Measurements from ENCODE around the gene LYRM4. TPM values are rescaled to one million over a fixed set of nuclear protein-coding genes. Genes with fewer than 3 reads are reported as not detected.
A peak's percentile ranks its signal among the peaks of the same experiment; 100 is the strongest.

The LYRM4 gene
- polyA plus RNA-seq, 1 donor (not counting 4 experiments of a cell fraction or from before 2014, with no cell fraction given): 41.1 TPM

GRCh38 chr6:5173810-5174209 is 86.9 kb downstream of the LYRM4 start:
- H3K4me3 ChIP-seq (ENCODE audit: control insufficient read depth in 2 of 3, extremely low read depth in 1 of 3, insufficient read depth in 2 of 3, low read depth in 1 of 3, low read length in 3 of 3): no peak overlapping the region
- H3K4me2 ChIP-seq (ENCODE audit: control insufficient read depth, extremely low read depth, insufficient read depth, low read depth, low read length): no peak overlapping the region
- dilution Hi-C loops (cut with MboI; ENCODE audit: extremely low pct_ligation_motif_present, low sequenced_read_pairs): no loop called here
- no peak overlapping the region for H3K9ac ChIP-seq (ENCODE audit: control insufficient read depth, extremely low read depth, insufficient read depth, low read length)
- peaks cover 13% of the 10 kb centered on the region for H3K4me1 ChIP-seq (ENCODE audit: control insufficient read depth, extremely low read depth, insufficient read depth, low read length)
- H4K20me1 ChIP-seq (ENCODE audit: control insufficient read depth, extremely low read depth, insufficient read depth, low read length): no peaks in the 10 kb centered on the region
- FAIRE-seq (no peak), DNase-seq (ENCODE audit: low read depth, low spot score) (no peak)
- TF ChIP-seq EZH2 (IDR thresholded peaks at IDR 0.05; ENCODE audit: low read length) (no peak), CTCF (optimal IDR thresholded peaks at IDR 0.05 in 1 of 3, IDR thresholded peaks at IDR 0.05 in 1 of 3, conservative IDR thresholded peaks at IDR 0.05 in 1 of 3; ENCODE audit: extremely low read depth in 1 of 3, insufficient read depth in 2 of 3, low read length in 3 of 3) (no peak)
- no peak overlapping the region for H3K27ac ChIP-seq (ENCODE audit: control insufficient read depth, insufficient read depth, low read length)
- no peak overlapping the region for H2AFZ ChIP-seq (ENCODE audit: control insufficient read depth, low read length)
- no peaks in the 10 kb centered on the region for H3K9me3 ChIP-seq (ENCODE audit: control insufficient read depth, low read depth, low read length)
- no peaks in the 10 kb centered on the region for H3K36me3 ChIP-seq (ENCODE audit: control insufficient read depth in 2 of 2, extremely low read depth in 1 of 2, insufficient read depth in 2 of 2, low read length in 2 of 2)
- H3K79me2 ChIP-seq (ENCODE audit: control insufficient read depth, insufficient read depth, low read length): no peaks in the 10 kb centered on the region
- no peaks in the 10 kb centered on the region for H3K27me3 ChIP-seq (ENCODE audit: control insufficient read depth, extremely low read depth, insufficient read depth, low read length)
- no peaks in the 10 kb centered on the region for H3K9me1 ChIP-seq (ENCODE audit: control insufficient read depth, extremely low read depth, insufficient read depth, low read length)

DNA sequence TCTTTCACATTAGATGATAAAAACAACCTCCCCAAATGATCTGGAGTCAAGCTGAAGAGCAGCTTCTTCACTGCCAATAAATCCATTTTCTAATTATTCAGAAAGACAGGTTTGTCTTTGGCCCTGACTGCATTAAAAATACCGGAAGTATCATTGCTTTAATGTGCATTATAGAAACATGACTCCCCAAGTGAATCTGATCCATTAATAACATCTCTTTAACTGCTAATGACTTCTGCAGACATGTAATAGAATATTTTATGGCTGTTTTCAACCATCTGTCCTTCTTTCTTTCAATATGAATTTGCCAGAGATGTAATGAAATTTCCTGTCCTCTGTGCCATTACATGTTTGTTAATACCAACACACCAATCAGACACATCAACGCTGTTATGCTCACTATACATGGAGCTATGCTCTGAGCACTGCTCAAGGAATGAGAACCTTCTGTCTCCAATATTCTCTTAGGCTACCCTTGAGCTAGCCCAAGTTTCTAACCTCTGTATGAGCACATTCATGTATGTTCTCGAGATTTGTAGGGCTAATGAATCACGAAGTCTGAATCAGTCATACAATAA is 87.8 kb downstream of the LYRM4 start:
- DNase-seq (ENCODE audit: low read depth, low spot score): no peak
- H3K79me2 ChIP-seq (ENCODE audit: control insufficient read depth, insufficient read depth, low read length): no peaks in the 10 kb centered on the region
- H4K20me1 ChIP-seq (ENCODE audit: control insufficient read depth, extremely low read depth, insufficient read depth, low read length): no peaks in the 10 kb centered on the region
- dilution Hi-C loops (cut with MboI; ENCODE audit: extremely low pct_ligation_motif_present, low sequenced_read_pairs): no loop called here
- H3K4me2 ChIP-seq (ENCODE audit: control insufficient read depth, extremely low read depth, insufficient read depth, low read depth, low read length): peak overlapping the region; percentile 55
- no peak overlapping the region for H3K4me3 ChIP-seq (ENCODE audit: control insufficient read depth in 2 of 3, extremely low read depth in 1 of 3, insufficient read depth in 2 of 3, low read depth in 1 of 3, low read length in 3 of 3)
- no peaks in the 10 kb centered on the region for H3K9me1 ChIP-seq (ENCODE audit: control insufficient read depth, extremely low read depth, insufficient read depth, low read length)
- H3K9me3 ChIP-seq (ENCODE audit: control insufficient read depth, low read depth, low read length): no peaks in the 10 kb centered on the region
- no peak overlapping the region for H3K27ac ChIP-seq (ENCODE audit: control insufficient read depth, insufficient read depth, low read length)
- H3K9ac ChIP-seq (ENCODE audit: control insufficient read depth, extremely low read depth, insufficient read depth, low read length): no peak overlapping the region
- no peaks in the 10 kb centered on the region for H3K36me3 ChIP-seq (ENCODE audit: control insufficient read depth in 2 of 2, extremely low read depth in 1 of 2, insufficient read depth in 2 of 2, low read length in 2 of 2)
- H2AFZ ChIP-seq (ENCODE audit: control insufficient read depth, low read length): no peak overlapping the region
- no peak for TF ChIP-seq CTCF (optimal IDR thresholded peaks at IDR 0.05 in 1 of 3, IDR thresholded peaks at IDR 0.05 in 1 of 3, conservative IDR thresholded peaks at IDR 0.05 in 1 of 3; ENCODE audit: extremely low read depth in 1 of 3, insufficient read depth in 2 of 3, low read length in 3 of 3)
- no peak for TF ChIP-seq EZH2 (IDR thresholded peaks at IDR 0.05; ENCODE audit: low read length)
- H3K4me1 ChIP-seq (ENCODE audit: control insufficient read depth, extremely low read depth, insufficient read depth, low read length): peaks cover 13% of the 10 kb centered on the region
- H3K27me3 ChIP-seq (ENCODE audit: control insufficient read depth, extremely low read depth, insufficient read depth, low read length): no peaks in the 10 kb centered on the region
- no peak for FAIRE-seq
